Liver (tissue), 9 donors: ENCODE measurements around the gene CCDC97. TPM values are rescaled to one million over a fixed set of nuclear protein-coding genes. Genes with fewer than 3 reads are reported as not detected.

Experiments used
- DNase-seq: peaks from one replicate; pipeline ENCODE4 v3.0.0-alpha.2; 2017; ENCODE audit warnings: low spot score
- H3K27ac ChIP-seq, 2 donors: one replicate each; pipeline ENCODE4 v1.7.0; 2013; ENCODE audit warnings: inconsistent platforms in 2 of 2, low read length in 2 of 2, control low read depth in 1 of 2, low read depth in 1 of 2, mild to moderate bottlenecking in 1 of 2
- H3K27me3 ChIP-seq, 4 donors: one replicate each; pipeline versions ENCODE4 v1.6.1 to v1.7.0; 2013; ENCODE audit warnings: low read length in 3 of 4, inconsistent platforms in 1 of 4, mild to moderate bottlenecking in 1 of 4, moderate library complexity in 1 of 4; ENCODE audit not compliant: control insufficient read depth in 4 of 4, insufficient read depth in 4 of 4
- H3K36me3 ChIP-seq, 4 donors: one replicate each; pipeline versions ENCODE4 v1.6.1 to v1.7.0; 2013; ENCODE audit warnings: low read length in 3 of 4, mild to moderate bottlenecking in 3 of 4, low read depth in 1 of 4, moderate library complexity in 1 of 4; ENCODE audit not compliant: control insufficient read depth in 4 of 4, insufficient read depth in 3 of 4
- H3K4me1 ChIP-seq, 4 donors: one replicate each; pipeline versions ENCODE4 v1.6.1 to v1.7.0; 2013; ENCODE audit warnings: low read length in 3 of 4, mild to moderate bottlenecking in 3 of 4, moderate library complexity in 1 of 4; ENCODE audit not compliant: control insufficient read depth in 4 of 4, insufficient read depth in 4 of 4
- H3K4me3 ChIP-seq, 3 donors: one replicate each; pipeline versions ENCODE4 v1.6.1 to v1.7.0; 2013; ENCODE audit warnings: low read length in 3 of 3, control low read depth in 1 of 3, low read depth in 1 of 3, mild to moderate bottlenecking in 1 of 3
- H3K9ac ChIP-seq, 2 donors: one replicate each; pipeline ENCODE4 v1.7.0; 2013; ENCODE audit warnings: low read length in 2 of 2, mild to moderate bottlenecking in 2 of 2, moderate library complexity in 2 of 2, control low read depth in 1 of 2, low read depth in 1 of 2
- H3K9me3 ChIP-seq, 4 donors: one replicate each; pipeline versions ENCODE4 v1.6.1 to v1.7.0; 2013; ENCODE audit warnings: low read length in 3 of 4; ENCODE audit not compliant: control insufficient read depth in 4 of 4
- ATF3 ChIP-seq: IDR thresholded peaks from 2 replicates; pipeline ENCODE4 v1.6.1; 2016; ENCODE audit warnings: antibody characterized with exemption
- EGR1 ChIP-seq, 2 donors: IDR thresholded peaks; 2 replicates each; pipeline ENCODE4 v1.6.1; 2016 to 2018; ENCODE audit warnings: antibody characterized with exemption in 2 of 2, low read depth in 2 of 2
- FOXA1 ChIP-seq: IDR thresholded peaks from 2 replicates; pipeline ENCODE4 v1.6.1; 2016; ENCODE audit warnings: antibody characterized with exemption
- FOXA2 ChIP-seq: IDR thresholded peaks from 2 replicates; pipeline ENCODE4 v1.6.1; 2016; ENCODE audit warnings: antibody characterized with exemption
- GABPA ChIP-seq, 2 donors: IDR thresholded peaks in 1 of 2; conservative IDR thresholded peaks in 1 of 2; 2 replicates each; pipeline ENCODE4 v1.6.1; 2016; ENCODE audit warnings: antibody characterized with exemption in 2 of 2, mild to moderate bottlenecking in 1 of 2, moderate library complexity in 1 of 2
- HNF4A ChIP-seq, 2 donors: conservative IDR thresholded peaks; 2 replicates each; pipeline ENCODE4 v1.6.1; 2016; ENCODE audit warnings: antibody characterized with exemption in 2 of 2, mild to moderate bottlenecking in 2 of 2
- HNF4G ChIP-seq: IDR thresholded peaks from 2 replicates; pipeline ENCODE4 v1.6.1; 2016; ENCODE audit warnings: antibody characterized with exemption
- JUND ChIP-seq, 2 donors: IDR thresholded peaks; 2 replicates each; pipeline ENCODE4 v1.6.1; 2016; ENCODE audit warnings: antibody characterized with exemption in 2 of 2
- NR2F2 ChIP-seq: IDR thresholded peaks from 2 replicates; pipeline ENCODE4 v1.6.1; 2016; ENCODE audit warnings: antibody characterized with exemption
- RAD21 ChIP-seq, 2 donors: IDR thresholded peaks; 2 replicates each; pipeline ENCODE4 v1.6.1; 2016; ENCODE audit warnings: antibody characterized with exemption in 2 of 2, mild to moderate bottlenecking in 2 of 2
- RXRA ChIP-seq, 2 donors: IDR thresholded peaks; 2 replicates each; pipeline ENCODE4 v1.6.1; 2017 to 2018; ENCODE audit warnings: antibody characterized with exemption in 2 of 2, mild to moderate bottlenecking in 1 of 2
- SP1 ChIP-seq: IDR thresholded peaks from 2 replicates; pipeline ENCODE4 v1.6.1; 2018; ENCODE audit warnings: antibody characterized with exemption, mild to moderate bottlenecking
- TAF1 ChIP-seq: conservative IDR thresholded peaks from 2 replicates; pipeline ENCODE4 v1.6.1; 2016; ENCODE audit warnings: antibody characterized with exemption, mild to moderate bottlenecking
- YY1 ChIP-seq: IDR thresholded peaks from 2 replicates; pipeline ENCODE4 v1.6.1; 2016; ENCODE audit warnings: antibody characterized with exemption, mild to moderate bottlenecking
- ZBTB33 ChIP-seq: IDR thresholded peaks from 2 replicates; pipeline ENCODE4 v1.6.1; 2016; ENCODE audit warnings: antibody characterized with exemption
- WGBS: extraction: QIAGEN DNeasy Blood & Tissue Kit; methylation state at CpG from one replicate; pipeline ENCODE4 v1.1.7; 2013; 5-methylcytosine and 5-hydroxymethylcytosine counted together
- polyA plus RNA-seq, 2 donors: library from polyadenylated mRNA; stranded (reverse) in 1 of 2; unstranded in 1 of 2; fragments of 200-250 nt in 1 of 2; fragments of >200 nt in 1 of 2; fragmentation: Nextera tagmentation in 1 of 2; extraction: Ambion mirVana in 1 of 2; gene quantifications; one replicate each; pipeline versions ENCODE4 v1.2.1 to v1.2.3, GENCODE V29; 2013 to 2015
- total RNA-seq, 2 donors: library from RNA; depleted of rRNA; stranded (reverse); fragments of >200 nt; gene quantifications; one replicate each; pipeline ENCODE4 v1.2.3, GENCODE V29; 2014
- TF ChIP-seq, protein P1 (sequence below): IDR thresholded peaks from 2 replicates; pipeline ENCODE4 v1.6.1; 2016; ENCODE audit warnings: antibody characterized with exemption, mild to moderate bottlenecking
- TF ChIP-seq, protein P2 (sequence below): fragments of 150-350 bp; IDR thresholded peaks from 2 replicates; pipeline ENCODE4 v1.5.1; 2017; ENCODE audit warnings: improper control_type of control experiment, low read depth, low read length; ENCODE audit not compliant: missing input control
- TF ChIP-seq, protein P3 (sequence below): IDR thresholded peaks from 2 replicates; pipeline ENCODE4 v1.6.1; 2016; ENCODE audit warnings: antibody characterized with exemption
- donor health status: healthy.
- donor health status: healthy.
- donor health status: healthy.
- donor health status: healthy.
- donor health status: healthy.

Gene CCDC97
- total and polyA plus RNA-seq, 4 donors: 3.8 to 5.7 (median 5.3) TPM

DNA sequence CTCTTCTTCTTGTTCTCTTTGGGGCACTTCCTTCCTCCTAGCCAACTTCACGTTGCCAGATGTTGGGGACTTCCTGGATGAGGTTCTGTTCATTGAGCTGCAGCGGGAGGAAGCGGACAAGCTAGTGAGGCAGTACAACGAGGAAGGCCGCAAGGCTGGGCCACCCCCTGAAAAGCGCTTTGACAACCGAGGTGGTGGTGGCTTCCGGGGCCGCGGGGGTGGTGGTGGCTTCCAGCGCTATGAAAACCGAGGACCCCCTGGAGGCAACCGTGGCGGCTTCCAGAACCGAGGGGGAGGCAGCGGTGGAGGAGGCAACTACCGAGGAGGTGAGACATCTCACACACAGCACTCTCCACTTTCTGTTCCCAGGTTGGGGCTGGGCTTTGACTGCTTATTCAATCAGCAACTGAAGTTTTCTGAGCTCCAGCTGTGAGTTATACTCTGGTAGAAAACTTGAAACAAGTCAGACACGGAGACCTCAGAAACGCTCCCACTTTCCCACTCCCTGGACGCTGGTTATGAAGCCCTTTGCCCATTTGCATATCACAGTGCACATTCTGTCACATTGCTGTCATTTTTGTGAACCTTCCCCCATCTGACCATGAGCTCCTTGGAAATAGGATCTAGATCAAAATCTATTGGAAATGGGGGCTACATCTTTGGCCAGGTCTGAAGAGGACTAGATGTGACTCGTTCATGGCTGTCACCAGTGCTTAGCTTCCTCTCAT lies 7.2 kb upstream of the CCDC97 start:
- Histone ChIP-seq H3K27me3 (no peaks in the 10 kb centered on the region), H3K9ac (no peak overlapping the region), H3K36me3 (peaks cover 25 to 85% (median 59%) of the 10 kb centered on the region in 4 donors), H3K4me1 (peaks cover 0 to 5% (median 2%) of the 10 kb centered on the region in 4 donors), H3K9me3 (no peaks in the 10 kb centered on the region), H3K27ac (no peak overlapping the region), H3K4me3 (no peak overlapping the region)
- no peak for DNase-seq
- no peak for TF ChIP-seq EGR1 (IDR thresholded peaks at IDR 0.05; ENCODE audit: low read depth in 2 of 2)
- TF ChIP-seq, protein P1, sequence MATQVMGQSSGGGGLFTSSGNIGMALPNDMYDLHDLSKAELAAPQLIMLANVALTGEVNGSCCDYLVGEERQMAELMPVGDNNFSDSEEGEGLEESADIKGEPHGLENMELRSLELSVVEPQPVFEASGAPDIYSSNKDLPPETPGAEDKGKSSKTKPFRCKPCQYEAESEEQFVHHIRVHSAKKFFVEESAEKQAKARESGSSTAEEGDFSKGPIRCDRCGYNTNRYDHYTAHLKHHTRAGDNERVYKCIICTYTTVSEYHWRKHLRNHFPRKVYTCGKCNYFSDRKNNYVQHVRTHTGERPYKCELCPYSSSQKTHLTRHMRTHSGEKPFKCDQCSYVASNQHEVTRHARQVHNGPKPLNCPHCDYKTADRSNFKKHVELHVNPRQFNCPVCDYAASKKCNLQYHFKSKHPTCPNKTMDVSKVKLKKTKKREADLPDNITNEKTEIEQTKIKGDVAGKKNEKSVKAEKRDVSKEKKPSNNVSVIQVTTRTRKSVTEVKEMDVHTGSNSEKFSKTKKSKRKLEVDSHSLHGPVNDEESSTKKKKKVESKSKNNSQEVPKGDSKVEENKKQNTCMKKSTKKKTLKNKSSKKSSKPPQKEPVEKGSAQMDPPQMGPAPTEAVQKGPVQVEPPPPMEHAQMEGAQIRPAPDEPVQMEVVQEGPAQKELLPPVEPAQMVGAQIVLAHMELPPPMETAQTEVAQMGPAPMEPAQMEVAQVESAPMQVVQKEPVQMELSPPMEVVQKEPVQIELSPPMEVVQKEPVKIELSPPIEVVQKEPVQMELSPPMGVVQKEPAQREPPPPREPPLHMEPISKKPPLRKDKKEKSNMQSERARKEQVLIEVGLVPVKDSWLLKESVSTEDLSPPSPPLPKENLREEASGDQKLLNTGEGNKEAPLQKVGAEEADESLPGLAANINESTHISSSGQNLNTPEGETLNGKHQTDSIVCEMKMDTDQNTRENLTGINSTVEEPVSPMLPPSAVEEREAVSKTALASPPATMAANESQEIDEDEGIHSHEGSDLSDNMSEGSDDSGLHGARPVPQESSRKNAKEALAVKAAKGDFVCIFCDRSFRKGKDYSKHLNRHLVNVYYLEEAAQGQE: no peak
- WGBS: 74% methylated on average over 21 of the region's 21 CpGs

DNA sequence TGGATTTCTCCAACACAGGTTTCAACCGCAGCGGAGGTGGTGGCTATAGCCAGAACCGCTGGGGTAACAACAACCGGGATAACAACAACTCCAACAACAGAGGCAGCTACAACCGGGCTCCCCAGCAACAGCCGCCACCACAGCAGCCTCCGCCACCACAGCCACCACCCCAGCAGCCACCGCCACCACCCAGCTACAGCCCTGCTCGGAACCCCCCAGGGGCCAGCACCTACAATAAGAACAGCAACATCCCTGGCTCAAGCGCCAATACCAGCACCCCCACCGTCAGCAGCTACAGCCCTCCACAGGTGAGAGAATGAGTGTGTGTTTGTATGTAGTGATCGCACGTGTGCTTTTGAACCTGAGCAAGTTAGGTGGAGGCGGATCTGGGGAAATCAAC lies 6.0 kb upstream of the CCDC97 start:
- DNase-seq: no peak
- H3K9me3 ChIP-seq: no peaks in the 10 kb centered on the region
- TF ChIP-seq RAD21 (IDR thresholded peaks at IDR 0.05) (no peak), HNF4G (no peak), EGR1 (IDR thresholded peaks at IDR 0.05; ENCODE audit: low read depth in 2 of 2) (no peak), YY1 (no peak), ZBTB33 (no peak), RXRA (IDR thresholded peaks at IDR 0.05) (no peak), HNF4A (conservative IDR thresholded peaks at IDR 0.05) (no peak), GABPA (IDR thresholded peaks at IDR 0.05 in 1 of 2, conservative IDR thresholded peaks at IDR 0.05 in 1 of 2) (no peak), JUND (IDR thresholded peaks at IDR 0.05) (no peak), ATF3 (no peak), SP1 (no peak), FOXA2 (no peak), NR2F2 (no peak), FOXA1 (no peak), TAF1 (no peak)
- TF ChIP-seq, protein P2, sequence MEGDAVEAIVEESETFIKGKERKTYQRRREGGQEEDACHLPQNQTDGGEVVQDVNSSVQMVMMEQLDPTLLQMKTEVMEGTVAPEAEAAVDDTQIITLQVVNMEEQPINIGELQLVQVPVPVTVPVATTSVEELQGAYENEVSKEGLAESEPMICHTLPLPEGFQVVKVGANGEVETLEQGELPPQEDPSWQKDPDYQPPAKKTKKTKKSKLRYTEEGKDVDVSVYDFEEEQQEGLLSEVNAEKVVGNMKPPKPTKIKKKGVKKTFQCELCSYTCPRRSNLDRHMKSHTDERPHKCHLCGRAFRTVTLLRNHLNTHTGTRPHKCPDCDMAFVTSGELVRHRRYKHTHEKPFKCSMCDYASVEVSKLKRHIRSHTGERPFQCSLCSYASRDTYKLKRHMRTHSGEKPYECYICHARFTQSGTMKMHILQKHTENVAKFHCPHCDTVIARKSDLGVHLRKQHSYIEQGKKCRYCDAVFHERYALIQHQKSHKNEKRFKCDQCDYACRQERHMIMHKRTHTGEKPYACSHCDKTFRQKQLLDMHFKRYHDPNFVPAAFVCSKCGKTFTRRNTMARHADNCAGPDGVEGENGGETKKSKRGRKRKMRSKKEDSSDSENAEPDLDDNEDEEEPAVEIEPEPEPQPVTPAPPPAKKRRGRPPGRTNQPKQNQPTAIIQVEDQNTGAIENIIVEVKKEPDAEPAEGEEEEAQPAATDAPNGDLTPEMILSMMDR: no peak
- TF ChIP-seq, protein P1: no peak
- TF ChIP-seq, protein P3, sequence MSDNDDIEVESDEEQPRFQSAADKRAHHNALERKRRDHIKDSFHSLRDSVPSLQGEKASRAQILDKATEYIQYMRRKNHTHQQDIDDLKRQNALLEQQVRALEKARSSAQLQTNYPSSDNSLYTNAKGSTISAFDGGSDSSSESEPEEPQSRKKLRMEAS: no peak
- H3K9ac ChIP-seq: no peak overlapping the region
- peaks cover 23 to 74% (median 51%) of the 10 kb centered on the region in 4 donors for H3K36me3 ChIP-seq
- H3K4me3 ChIP-seq: no peak overlapping the region
- WGBS: 95% methylated on average over 14 of the region's 14 CpGs
- no peaks in the 10 kb centered on the region for H3K27me3 ChIP-seq
- H3K27ac ChIP-seq: no peak overlapping the region
- H3K4me1 ChIP-seq: peaks cover 0 to 12% (median 8%) of the 10 kb centered on the region in 4 donors
